Measurements from ENCODE around the gene SMPX. TPM values are rescaled to one million over a fixed set of nuclear protein-coding genes. Genes with fewer than 3 reads are reported as not detected.

The SMPX gene
- total RNA-seq, 1 experiment from 2014 or later = not detected

- no TSS peak for BruUV-seq (replicated peaks)
- Mint-ChIP-seq H3K27ac (ENCODE audit: low read depth, unreplicated experiment) (no peak overlapping the region), H3K4me3 (ENCODE audit: unreplicated experiment) (no peak overlapping the region), H3K4me1 (ENCODE audit: insufficient read depth, unreplicated experiment) (no peaks in the 10 kb centered on the region), H3K36me3 (ENCODE audit: insufficient read depth, unreplicated experiment) (no peaks in the 10 kb centered on the region), H3K27me3 (ENCODE audit: insufficient read depth, unreplicated experiment) (peaks cover 89% of the 10 kb centered on the region), H3K9me3 (ENCODE audit: unreplicated experiment) (no peaks in the 10 kb centered on the region)
- ChIA-PET CTCF (no interaction called here), POLR2A (no interaction called here)
- TF ChIP-seq, protein P1, sequence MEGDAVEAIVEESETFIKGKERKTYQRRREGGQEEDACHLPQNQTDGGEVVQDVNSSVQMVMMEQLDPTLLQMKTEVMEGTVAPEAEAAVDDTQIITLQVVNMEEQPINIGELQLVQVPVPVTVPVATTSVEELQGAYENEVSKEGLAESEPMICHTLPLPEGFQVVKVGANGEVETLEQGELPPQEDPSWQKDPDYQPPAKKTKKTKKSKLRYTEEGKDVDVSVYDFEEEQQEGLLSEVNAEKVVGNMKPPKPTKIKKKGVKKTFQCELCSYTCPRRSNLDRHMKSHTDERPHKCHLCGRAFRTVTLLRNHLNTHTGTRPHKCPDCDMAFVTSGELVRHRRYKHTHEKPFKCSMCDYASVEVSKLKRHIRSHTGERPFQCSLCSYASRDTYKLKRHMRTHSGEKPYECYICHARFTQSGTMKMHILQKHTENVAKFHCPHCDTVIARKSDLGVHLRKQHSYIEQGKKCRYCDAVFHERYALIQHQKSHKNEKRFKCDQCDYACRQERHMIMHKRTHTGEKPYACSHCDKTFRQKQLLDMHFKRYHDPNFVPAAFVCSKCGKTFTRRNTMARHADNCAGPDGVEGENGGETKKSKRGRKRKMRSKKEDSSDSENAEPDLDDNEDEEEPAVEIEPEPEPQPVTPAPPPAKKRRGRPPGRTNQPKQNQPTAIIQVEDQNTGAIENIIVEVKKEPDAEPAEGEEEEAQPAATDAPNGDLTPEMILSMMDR (IDR thresholded peaks at IDR 0.05; ENCODE audit: unreplicated experiment) = no peak
- DNase-seq (ENCODE audit: unreplicated experiment) = no peak
- intact Hi-C loops (cut with micrococcal nuclease) = no loop called here
Measured at GRCh38 chrX:21730026-21730425, 27.9 kb downstream of the SMPX start.

DNA sequence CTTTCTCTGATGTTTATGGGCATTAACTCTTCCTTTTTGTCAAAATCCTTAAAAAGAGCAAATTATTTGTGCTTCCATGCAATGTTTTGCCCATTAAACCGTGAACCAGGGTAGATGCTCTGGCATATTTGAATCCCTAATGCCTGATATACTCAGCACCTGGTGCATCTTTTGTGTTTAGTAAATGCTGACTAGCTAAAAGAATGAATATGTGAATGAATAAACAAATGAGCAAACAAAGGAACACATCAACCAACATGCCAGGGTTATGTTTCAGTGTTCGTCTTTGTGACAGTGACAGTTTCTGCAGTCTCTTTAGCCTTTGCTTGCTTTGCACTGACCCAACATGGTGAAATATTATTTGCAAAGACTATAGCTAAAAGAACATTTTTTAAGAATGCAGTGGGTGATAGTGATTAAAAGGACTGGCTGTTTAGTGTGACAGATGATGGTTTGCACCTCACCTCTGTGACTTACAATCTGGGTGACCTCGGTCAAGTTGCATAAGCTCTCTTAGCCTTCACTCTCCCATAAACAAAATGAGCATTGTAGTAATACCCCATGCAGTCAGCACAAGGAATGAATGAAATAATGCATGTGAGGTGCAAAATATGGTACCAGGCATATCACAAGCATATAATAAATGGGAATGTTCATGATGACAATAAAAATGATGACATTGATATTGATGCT, 29.5 kb downstream of the SMPX start:
- no peaks in the 10 kb centered on the region for H3K36me3 Mint-ChIP-seq (ENCODE audit: insufficient read depth, unreplicated experiment)
- peaks cover 73% of the 10 kb centered on the region for H3K27me3 Mint-ChIP-seq (ENCODE audit: insufficient read depth, unreplicated experiment)
- H3K4me1 Mint-ChIP-seq (ENCODE audit: insufficient read depth, unreplicated experiment) = no peaks in the 10 kb centered on the region
- H3K27ac Mint-ChIP-seq (ENCODE audit: low read depth, unreplicated experiment) = no peak overlapping the region
- no peak for DNase-seq (ENCODE audit: unreplicated experiment)
- TF ChIP-seq, protein P1 (IDR thresholded peaks at IDR 0.05; ENCODE audit: unreplicated experiment) = no peak
- H3K4me3 Mint-ChIP-seq (ENCODE audit: unreplicated experiment) = no peak overlapping the region
- POLR2A ChIA-PET = no interaction called here
- CTCF ChIA-PET = interaction anchor here (1.0 kb wide), 1 partner anchor 256 kb away, joined by 4 read pairs; no protein-coding TSS in a partner anchor
- BruUV-seq (replicated peaks) = no TSS peak
- intact Hi-C loops (cut with micrococcal nuclease) = no loop called here
- no peaks in the 10 kb centered on the region for H3K9me3 Mint-ChIP-seq (ENCODE audit: unreplicated experiment)

- intact Hi-C loops (cut with micrococcal nuclease) = loop anchor here (1.0 to 2.0 kb wide), 2 partner anchors 245 to 1196 kb away; no protein-coding TSS in a partner anchor
- Mint-ChIP-seq H3K9me3 (ENCODE audit: unreplicated experiment) (no peaks in the 10 kb centered on the region), H3K27ac (ENCODE audit: low read depth, unreplicated experiment) (no peak overlapping the region), H3K27me3 (ENCODE audit: insufficient read depth, unreplicated experiment) (peaks cover 54% of the 10 kb centered on the region), H3K4me1 (ENCODE audit: insufficient read depth, unreplicated experiment) (no peaks in the 10 kb centered on the region), H3K36me3 (ENCODE audit: insufficient read depth, unreplicated experiment) (no peaks in the 10 kb centered on the region), H3K4me3 (ENCODE audit: unreplicated experiment) (no peak overlapping the region)
- BruUV-seq (replicated peaks) = no TSS peak
- TF ChIP-seq, protein P1 (IDR thresholded peaks at IDR 0.05; ENCODE audit: unreplicated experiment) = no peak
- no peak for DNase-seq (ENCODE audit: unreplicated experiment)
- CTCF ChIA-PET = interaction anchor here (1.0 to 1.6 kb wide), 9 partner anchors 14 to 1210 kb away, joined by 3 to 15 read pairs (median 4); partner anchors contain the start of gene SMPX
- POLR2A ChIA-PET = no interaction called here
Measured at GRCh38 chrX:21725916-21726315, 32.0 kb downstream of the SMPX start.

DNA sequence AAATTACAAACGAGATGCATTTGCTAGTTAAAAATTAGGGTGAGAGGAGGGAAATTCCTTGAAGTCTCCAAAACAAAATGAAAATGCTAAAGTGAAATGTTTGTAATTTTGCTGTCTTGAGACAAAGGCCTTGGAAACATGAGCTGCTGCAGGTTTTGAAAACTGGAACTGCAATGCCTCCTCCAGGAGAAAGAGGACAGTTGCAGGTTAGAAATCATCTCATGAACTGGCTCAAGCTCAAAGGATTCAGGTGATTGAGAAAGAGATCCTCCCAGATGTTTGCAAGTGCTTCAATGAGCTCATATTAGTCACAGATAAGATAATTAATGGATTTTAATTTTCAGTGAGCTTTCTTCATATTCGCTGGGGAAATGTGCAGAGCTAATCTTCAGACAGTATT, 32.4 kb downstream of the SMPX start:
- intact Hi-C loops (cut with micrococcal nuclease) = loop anchor here (1.0 to 2.0 kb wide), 2 partner anchors 245 to 1195 kb away; no protein-coding TSS in a partner anchor
- CTCF ChIA-PET = interaction anchor here (0.7 to 1.6 kb wide), 13 partner anchors 13 to 1593 kb away, joined by 3 to 15 read pairs (median 4); partner anchors contain the start of gene SMPX
- no peak overlapping the region for H3K4me3 Mint-ChIP-seq (ENCODE audit: unreplicated experiment)
- H3K27ac Mint-ChIP-seq (ENCODE audit: low read depth, unreplicated experiment) = no peak overlapping the region
- H3K9me3 Mint-ChIP-seq (ENCODE audit: unreplicated experiment) = no peaks in the 10 kb centered on the region
- peaks cover 54% of the 10 kb centered on the region for H3K27me3 Mint-ChIP-seq (ENCODE audit: insufficient read depth, unreplicated experiment)
- POLR2A ChIA-PET = interaction anchor here (0.6 kb wide), 1 partner anchor 630 kb away, joined by 4 read pairs; no protein-coding TSS in a partner anchor
- BruUV-seq (replicated peaks) = no TSS peak
- peak; percentile 66 for DNase-seq (ENCODE audit: unreplicated experiment)
- TF ChIP-seq, protein P1 (IDR thresholded peaks at IDR 0.05; ENCODE audit: unreplicated experiment) = peak; percentile 21
- H3K4me1 Mint-ChIP-seq (ENCODE audit: insufficient read depth, unreplicated experiment) = no peaks in the 10 kb centered on the region
- H3K36me3 Mint-ChIP-seq (ENCODE audit: insufficient read depth, unreplicated experiment) = no peaks in the 10 kb centered on the region

Measured in MCF 10A (cell line).